Inflammatory macrophage (primary cell): ENCODE data around the gene MAP7D3.
A peak's percentile ranks its signal among the peaks of the same experiment; 100 is the strongest.
"Not testable (repeated sequence)": the region's sequence is repeated elsewhere in the genome, so short reads cannot be mapped to it uniquely, and the experiment has no call there.

Source experiments
- DNase-seq, 2 donors: peaks; one replicate each; pipeline ENCODE4 v3.0.0-alpha.2; 2020 to 2022

The MAP7D3 gene

GRCh38 chrX:136179133-136179532, 72.1 kb downstream of the MAP7D3 start:
- DNase-seq = no peak

GRCh38 chrX:136176399-136176825, 74.8 kb downstream of the MAP7D3 start:
- no peak for DNase-seq

- DNase-seq = no peak
Measured at GRCh38 chrX:136171420-136171819, 79.8 kb downstream of the MAP7D3 start.

- DNase-seq = no peak
Measured at GRCh38 chrX:136170139-136170800, 80.9 kb downstream of the MAP7D3 start.

- DNase-seq = no peak
Measured at GRCh38 chrX:136168929-136169735, 82.1 kb downstream of the MAP7D3 start.

- DNase-seq = not testable (repeated sequence)
Measured at GRCh38 chrX:136167989-136168388, 83.2 kb downstream of the MAP7D3 start.

GRCh38 chrX:136166221-136166855, 84.9 kb downstream of the MAP7D3 start:
- peak in 1 of 2 donors; percentile 21 for DNase-seq

GRCh38 chrX:136165406-136165805, 85.8 kb downstream of the MAP7D3 start:
- no peak for DNase-seq

GRCh38 chrX:136163689-136164088, 87.5 kb downstream of the MAP7D3 start:
- DNase-seq = no peak
